SK-N-SH (cell line): ENCODE results near the gene NPC1L1. TPM values are rescaled to one million over a fixed set of nuclear protein-coding genes. Genes with fewer than 3 reads are reported as not detected.

Experiments used
- CTCF ChIA-PET: fragments of 300-600, 350-600 bp; formaldehyde crosslinking; extraction: SDS; loops from one replicate; lab custom pipeline; 2021; lab: Yijun Ruan, JAX
- POLR2A ChIA-PET: fragments of 350-600 bp; sonication (Branson Sonifier 250); formaldehyde crosslinking; extraction: SDS; loops from one replicate; lab custom pipeline; 2020; ENCODE audit warnings: antibody characterized with exemption, inconsistent platforms; lab: Yijun Ruan, JAX
- DNase-seq: peaks from one replicate; pipeline ENCODE4 v3.0.0; 2012
- H2AFZ ChIP-seq: fragments of 200-600 bp; sonication (generic); 2 replicates; pipeline ENCODE4 v1.8.1; 2016; ENCODE audit warnings: antibody characterized with exemption, mild to moderate bottlenecking, low read depth
- H3F3A ChIP-seq: fragments of 200-600 bp; sonication (generic); replicated peaks from 2 replicates; pipeline ENCODE3; 2016; ENCODE audit warnings: antibody characterized with exemption, mild to moderate bottlenecking; ENCODE audit not compliant: insufficient read depth
- H3K27ac ChIP-seq, 2 experiments: fragments of 200-500 bp in 1 of 2; fragments of 200-600 bp in 1 of 2; sonication (Bioruptor generic) in 1 of 2; sonication (generic), shearing (Covaris generic) in 1 of 2; 2 replicates each; pipeline versions ENCODE4 v1.5.1 to v1.6.1; 2014 to 2016; ENCODE audit warnings: low read depth in 2 of 2, inconsistent platforms in 1 of 2, low read length in 1 of 2, mild to moderate bottlenecking in 1 of 2, mixed read lengths in 1 of 2
- H3K27me3 ChIP-seq: fragments of 200-600 bp; sonication (generic), shearing (Covaris generic); 2 replicates; pipeline ENCODE4 v1.6.1; 2016; ENCODE audit warnings: mixed run types; ENCODE audit not compliant: insufficient read depth
- H3K36me3 ChIP-seq, 2 experiments: fragments of 200-500 bp in 1 of 2; fragments of 200-600 bp in 1 of 2; sonication (Bioruptor generic) in 1 of 2; sonication (generic) in 1 of 2; replicated peaks in 1 of 2; 2 replicates each; pipeline versions ENCODE3 to v1.5.1; 2014 to 2016; ENCODE audit warnings: low read length in 1 of 2, mild to moderate bottlenecking in 1 of 2; ENCODE audit not compliant: insufficient read depth in 2 of 2, control insufficient read depth in 1 of 2
- H3K4me1 ChIP-seq, 2 experiments: fragments of 200-500 bp in 1 of 2; fragments of 200-600 bp in 1 of 2; sonication (Bioruptor generic) in 1 of 2; sonication (generic), shearing (Covaris generic) in 1 of 2; 2 replicates each; pipeline versions ENCODE4 v1.5.1 to v1.6.1; 2014 to 2016; ENCODE audit warnings: low read depth in 1 of 2, low read length in 1 of 2, mixed run types in 1 of 2; ENCODE audit not compliant: insufficient read depth in 2 of 2, control insufficient read depth in 1 of 2
- H3K4me2 ChIP-seq: fragments of 200-600 bp; sonication (generic), shearing (Covaris generic); 2 replicates; pipeline ENCODE4 v1.6.1; 2017; ENCODE audit warnings: mixed run types
- H3K4me3 ChIP-seq, 2 experiments: fragments of 200-500 bp in 1 of 2; fragments of 200-600 bp in 1 of 2; sonication (Bioruptor generic) in 1 of 2; sonication (generic), shearing (Covaris generic) in 1 of 2; 2 replicates each; pipeline versions ENCODE4 v1.5.1 to v1.8.1; 2014 to 2016; ENCODE audit warnings: low read depth in 2 of 2, inconsistent platforms in 1 of 2, low read length in 1 of 2, mild to moderate bottlenecking in 1 of 2, mixed read lengths in 1 of 2, moderate library complexity in 1 of 2
- H3K79me2 ChIP-seq: fragments of 200-600 bp; sonication (generic); 2 replicates; pipeline ENCODE4 v1.8.1; 2017; ENCODE audit warnings: mild to moderate bottlenecking; ENCODE audit not compliant: insufficient read depth
- H3K9ac ChIP-seq: fragments of 200-600 bp; sonication (generic); 2 replicates; pipeline ENCODE4 v1.6.1; 2017; ENCODE audit warnings: mixed run types
- H3K9me2 ChIP-seq: fragments of 200-600 bp; sonication (generic); 2 replicates; pipeline ENCODE4 v1.6.1; 2017; ENCODE audit warnings: mixed run types
- H3K9me3 ChIP-seq: fragments of 200-600 bp; sonication (generic); 2 replicates; pipeline ENCODE4 v1.6.1; 2017; ENCODE audit warnings: mixed run types, mild to moderate bottlenecking, moderate library complexity
- H4K20me1 ChIP-seq: fragments of 200-600 bp; sonication (generic); 2 replicates; pipeline ENCODE4 v1.6.1; 2017; ENCODE audit warnings: mild to moderate bottlenecking, mixed run types; ENCODE audit not compliant: insufficient read depth
- CHD2 ChIP-seq: fragments of 150-350 bp; IDR thresholded peaks from 2 replicates; pipeline ENCODE4 v1.6.1; 2018; ENCODE audit warnings: low read length; ENCODE audit not compliant: partially characterized antibody
- ELF1 ChIP-seq: IDR thresholded peaks from 2 replicates; pipeline ENCODE4 v1.4.0; 2012
- EP300 ChIP-seq, 2 experiments: IDR thresholded peaks; 2 replicates each; pipeline versions ENCODE4 v1.4.0 to v1.6.1; 2012; ENCODE audit warnings: borderline replicate concordance in 1 of 2, low read depth in 1 of 2, low read length in 1 of 2
- FOSL2 ChIP-seq: IDR thresholded peaks from 2 replicates; pipeline ENCODE4 v1.4.0; 2012; ENCODE audit warnings: low read depth, mild to moderate bottlenecking, moderate library complexity, borderline replicate concordance
- GABPA ChIP-seq: IDR thresholded peaks from 2 replicates; pipeline ENCODE4 v1.4.0; 2012; ENCODE audit warnings: low read depth, mild to moderate bottlenecking
- GATA2 ChIP-seq: sonication (generic); formaldehyde crosslinking; IDR thresholded peaks from 2 replicates; pipeline ENCODE4 v1.5.0; 2020; ENCODE audit warnings: mild to moderate bottlenecking, missing genetic modification reagents
- MEF2A ChIP-seq: IDR thresholded peaks from 2 replicates; pipeline ENCODE4 v1.4.0; 2012; ENCODE audit warnings: low read depth, borderline replicate concordance
- POLR2AphosphoS5 ChIP-seq: IDR thresholded peaks from 2 replicates; pipeline ENCODE4 v1.6.1; 2012; ENCODE audit warnings: low read depth, low read length
- RAD21 ChIP-seq: IDR thresholded peaks from 2 replicates; pipeline ENCODE4 v1.6.1; 2012; ENCODE audit warnings: mild to moderate bottlenecking, low read length
- REST ChIP-seq: IDR thresholded peaks from 2 replicates; pipeline ENCODE4 v1.6.1; 2012; ENCODE audit warnings: mild to moderate bottlenecking, low read depth, low read length, moderate library complexity
- RXRA ChIP-seq: IDR thresholded peaks from 2 replicates; pipeline ENCODE4 v1.4.0; 2012; ENCODE audit warnings: low read depth, mild to moderate bottlenecking, borderline replicate concordance
- TAF1 ChIP-seq: IDR thresholded peaks from 2 replicates; pipeline ENCODE4 v1.6.1; 2012; ENCODE audit warnings: low read depth, mild to moderate bottlenecking, low read length, moderate library complexity, borderline replicate concordance
- TEAD4 ChIP-seq: IDR thresholded peaks from 2 replicates; pipeline ENCODE4 v1.4.0; 2012; ENCODE audit warnings: mild to moderate bottlenecking, borderline replicate concordance; ENCODE audit not compliant: insufficient read depth
- WGBS: methylation state at CpG from one replicate; pipeline ENCODE4 v1.1.6; 2017; ENCODE audit warnings: low lambda C conversion rate; 5-methylcytosine and 5-hydroxymethylcytosine counted together
- polyA plus RNA-seq, 3 experiments: library from polyadenylated mRNA; depleted of rRNA; stranded (reverse); fragments of >200 nt; gene quantifications; 2 replicates each; pipeline ENCODE4 v1.2.3, GENCODE V29; 2012
- TF ChIP-seq, protein P1 (sequence below): IDR thresholded peaks from 2 replicates; pipeline ENCODE4 v1.4.0; 2012; ENCODE audit warnings: low read depth, borderline replicate concordance
- TF ChIP-seq, protein P2 (sequence below): fragments of 150-350 bp; IDR thresholded peaks from 2 replicates; pipeline ENCODE4 v1.6.1; 2016; ENCODE audit warnings: mild to moderate bottlenecking, low read depth, low read length
- TF ChIP-seq, protein P3 (sequence below): fragments of 150-350 bp; IDR thresholded peaks from 2 replicates; pipeline ENCODE4 v1.6.1; 2017; ENCODE audit warnings: antibody characterized with exemption, low read length, low read depth, borderline replicate concordance

Gene NPC1L1
- polyA plus RNA-seq, 1 of the 3 experiments (the other 2 are of a cell fraction) = not detected

DNA sequence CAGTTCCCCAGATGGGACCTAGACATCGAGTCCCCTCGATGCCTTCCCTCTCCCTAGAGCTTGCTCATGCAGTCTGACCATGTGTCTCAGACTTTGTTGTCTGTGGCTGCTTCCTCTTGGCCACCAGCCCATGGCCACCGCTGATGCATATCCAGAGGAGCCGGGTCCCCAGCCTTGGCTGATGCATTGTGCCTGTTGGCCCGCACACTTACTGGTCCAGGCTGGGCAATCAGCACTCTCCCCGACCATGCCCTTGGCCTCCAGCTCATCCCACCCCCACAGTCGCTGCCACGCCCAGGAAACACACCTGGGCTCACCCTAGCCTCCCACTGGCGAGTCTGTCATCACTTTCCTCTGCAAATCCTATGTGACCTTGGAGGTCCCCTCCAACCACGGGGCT, 10.1 kb downstream of the NPC1L1 start:
- POLR2A ChIA-PET = no interaction called here
- no peak for DNase-seq
- Histone ChIP-seq H3F3A (no peaks in the 10 kb centered on the region), H3K27me3 (no peaks in the 10 kb centered on the region), H3K9me2 (no peaks in the 10 kb centered on the region), H3K27ac (no peak overlapping the region), H3K4me3 (no peak overlapping the region), H4K20me1 (no peaks in the 10 kb centered on the region), H3K4me2 (no peak overlapping the region), H3K4me1 (no peaks in the 10 kb centered on the region), H2AFZ (no peak overlapping the region), H3K9me3 (no peaks in the 10 kb centered on the region), H3K9ac (no peak overlapping the region), H3K79me2 (no peaks in the 10 kb centered on the region), H3K36me3 (no peaks in the 10 kb centered on the region)
- TF ChIP-seq POLR2AphosphoS5 (no peak), REST (no peak), EP300 (IDR thresholded peaks at IDR 0.05; ENCODE audit: borderline replicate concordance in 1 of 2, low read depth in 1 of 2, low read length in 1 of 2) (no peak), GABPA (no peak), RXRA (no peak), TEAD4 (no peak), ELF1 (no peak), FOSL2 (no peak), MEF2A (no peak), CHD2 (no peak), RAD21 (no peak), GATA2 (CRISPR knock-in tag) (no peak), TAF1 (no peak)
- TF ChIP-seq, protein P1, sequence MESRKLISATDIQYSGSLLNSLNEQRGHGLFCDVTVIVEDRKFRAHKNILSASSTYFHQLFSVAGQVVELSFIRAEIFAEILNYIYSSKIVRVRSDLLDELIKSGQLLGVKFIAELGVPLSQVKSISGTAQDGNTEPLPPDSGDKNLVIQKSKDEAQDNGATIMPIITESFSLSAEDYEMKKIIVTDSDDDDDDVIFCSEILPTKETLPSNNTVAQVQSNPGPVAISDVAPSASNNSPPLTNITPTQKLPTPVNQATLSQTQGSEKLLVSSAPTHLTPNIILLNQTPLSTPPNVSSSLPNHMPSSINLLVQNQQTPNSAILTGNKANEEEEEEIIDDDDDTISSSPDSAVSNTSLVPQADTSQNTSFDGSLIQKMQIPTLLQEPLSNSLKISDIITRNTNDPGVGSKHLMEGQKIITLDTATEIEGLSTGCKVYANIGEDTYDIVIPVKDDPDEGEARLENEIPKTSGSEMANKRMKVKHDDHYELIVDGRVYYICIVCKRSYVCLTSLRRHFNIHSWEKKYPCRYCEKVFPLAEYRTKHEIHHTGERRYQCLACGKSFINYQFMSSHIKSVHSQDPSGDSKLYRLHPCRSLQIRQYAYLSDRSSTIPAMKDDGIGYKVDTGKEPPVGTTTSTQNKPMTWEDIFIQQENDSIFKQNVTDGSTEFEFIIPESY = no peak
- TF ChIP-seq, protein P2, sequence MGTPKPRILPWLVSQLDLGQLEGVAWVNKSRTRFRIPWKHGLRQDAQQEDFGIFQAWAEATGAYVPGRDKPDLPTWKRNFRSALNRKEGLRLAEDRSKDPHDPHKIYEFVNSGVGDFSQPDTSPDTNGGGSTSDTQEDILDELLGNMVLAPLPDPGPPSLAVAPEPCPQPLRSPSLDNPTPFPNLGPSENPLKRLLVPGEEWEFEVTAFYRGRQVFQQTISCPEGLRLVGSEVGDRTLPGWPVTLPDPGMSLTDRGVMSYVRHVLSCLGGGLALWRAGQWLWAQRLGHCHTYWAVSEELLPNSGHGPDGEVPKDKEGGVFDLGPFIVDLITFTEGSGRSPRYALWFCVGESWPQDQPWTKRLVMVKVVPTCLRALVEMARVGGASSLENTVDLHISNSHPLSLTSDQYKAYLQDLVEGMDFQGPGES = no peak
- TF ChIP-seq, protein P3, sequence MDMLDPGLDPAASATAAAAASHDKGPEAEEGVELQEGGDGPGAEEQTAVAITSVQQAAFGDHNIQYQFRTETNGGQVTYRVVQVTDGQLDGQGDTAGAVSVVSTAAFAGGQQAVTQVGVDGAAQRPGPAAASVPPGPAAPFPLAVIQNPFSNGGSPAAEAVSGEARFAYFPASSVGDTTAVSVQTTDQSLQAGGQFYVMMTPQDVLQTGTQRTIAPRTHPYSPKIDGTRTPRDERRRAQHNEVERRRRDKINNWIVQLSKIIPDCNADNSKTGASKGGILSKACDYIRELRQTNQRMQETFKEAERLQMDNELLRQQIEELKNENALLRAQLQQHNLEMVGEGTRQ = no peak
- 60% methylated on average over 10 of the region's 10 CpGs for WGBS
- CTCF ChIA-PET = interaction anchor here (2.4 kb wide), 1 partner anchor 34 kb away, joined by 10 read pairs; no protein-coding TSS in a partner anchor
